ENCODE data around the gene NOTCH2NLA.
"Not testable (repeated sequence)": the region's sequence is repeated elsewhere in the genome, so short reads cannot be mapped to it uniquely, and the experiment has no call there.

DNA sequence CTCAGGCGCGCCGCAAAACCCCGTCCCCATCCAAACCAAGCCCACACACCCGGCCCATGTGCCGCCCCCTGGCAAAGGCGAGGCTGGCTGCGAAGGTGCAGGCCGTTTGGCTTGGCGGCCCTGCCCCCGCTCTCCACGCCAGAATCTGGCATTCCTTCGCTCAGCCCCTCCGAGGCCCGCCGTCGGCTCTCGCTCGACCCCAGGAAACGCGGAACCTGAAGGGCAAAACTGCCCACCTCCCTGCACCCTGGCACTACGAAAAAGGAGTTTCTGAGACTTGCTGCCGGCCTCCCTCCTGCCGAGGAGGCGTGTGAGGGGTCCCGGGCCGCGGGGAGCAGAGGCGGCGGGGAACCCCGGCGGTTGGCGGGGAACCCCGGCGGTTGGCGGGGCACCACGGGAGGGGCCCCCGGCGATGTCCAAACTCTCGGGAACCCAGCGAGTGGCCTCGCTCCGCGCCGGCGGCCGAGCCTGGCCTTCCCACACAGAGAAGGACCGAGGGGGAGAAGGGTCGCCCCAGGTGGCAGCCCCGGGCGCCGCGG, 608 bp downstream of the NOTCH2NLA start:
- TF ChIP-seq, protein P1, sequence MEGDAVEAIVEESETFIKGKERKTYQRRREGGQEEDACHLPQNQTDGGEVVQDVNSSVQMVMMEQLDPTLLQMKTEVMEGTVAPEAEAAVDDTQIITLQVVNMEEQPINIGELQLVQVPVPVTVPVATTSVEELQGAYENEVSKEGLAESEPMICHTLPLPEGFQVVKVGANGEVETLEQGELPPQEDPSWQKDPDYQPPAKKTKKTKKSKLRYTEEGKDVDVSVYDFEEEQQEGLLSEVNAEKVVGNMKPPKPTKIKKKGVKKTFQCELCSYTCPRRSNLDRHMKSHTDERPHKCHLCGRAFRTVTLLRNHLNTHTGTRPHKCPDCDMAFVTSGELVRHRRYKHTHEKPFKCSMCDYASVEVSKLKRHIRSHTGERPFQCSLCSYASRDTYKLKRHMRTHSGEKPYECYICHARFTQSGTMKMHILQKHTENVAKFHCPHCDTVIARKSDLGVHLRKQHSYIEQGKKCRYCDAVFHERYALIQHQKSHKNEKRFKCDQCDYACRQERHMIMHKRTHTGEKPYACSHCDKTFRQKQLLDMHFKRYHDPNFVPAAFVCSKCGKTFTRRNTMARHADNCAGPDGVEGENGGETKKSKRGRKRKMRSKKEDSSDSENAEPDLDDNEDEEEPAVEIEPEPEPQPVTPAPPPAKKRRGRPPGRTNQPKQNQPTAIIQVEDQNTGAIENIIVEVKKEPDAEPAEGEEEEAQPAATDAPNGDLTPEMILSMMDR (IDR thresholded peaks at IDR 0.05), result not testable (repeated sequence)
- TF ChIP-seq POLR2A (IDR thresholded peaks at IDR 0.05), result not testable (repeated sequence)

Data from Peyer's patch (tissue), 4 donors.